Activated CD8-positive, alpha-beta memory T cell treated with anti-CD3 and anti-CD28 coated beads for 36 hours (primary cell): ENCODE data around the gene NAT10. TPM values are rescaled to one million over a fixed set of nuclear protein-coding genes. Genes with fewer than 3 reads are reported as not detected.
"Not testable (repeated sequence)": the region's sequence is repeated elsewhere in the genome, so short reads cannot be mapped to it uniquely, and the experiment has no call there.

Experiments
- CTCF ChIA-PET: fragments of 350-600 bp; sonication (Branson Sonifier 250); formaldehyde crosslinking; loops from one replicate; lab custom pipeline; 2021; ENCODE audit warnings: antibody characterized with exemption; lab: Charles Lee
- POLR2A ChIA-PET: fragments of 350-600 bp; sonication (Branson Sonifier 250); formaldehyde crosslinking; loops from one replicate; lab custom pipeline; 2021; ENCODE audit warnings: antibody characterized with exemption; lab: Charles Lee
- total RNA-seq, 2 experiments: library from RNA; stranded (reverse); gene quantifications; one replicate each; pipeline ENCODE4 v1.2.3, GENCODE V29; 2021

NAT10 gene
- 100 to 1,000 TPM; 154 to 160 TPM for total RNA-seq

DNA sequence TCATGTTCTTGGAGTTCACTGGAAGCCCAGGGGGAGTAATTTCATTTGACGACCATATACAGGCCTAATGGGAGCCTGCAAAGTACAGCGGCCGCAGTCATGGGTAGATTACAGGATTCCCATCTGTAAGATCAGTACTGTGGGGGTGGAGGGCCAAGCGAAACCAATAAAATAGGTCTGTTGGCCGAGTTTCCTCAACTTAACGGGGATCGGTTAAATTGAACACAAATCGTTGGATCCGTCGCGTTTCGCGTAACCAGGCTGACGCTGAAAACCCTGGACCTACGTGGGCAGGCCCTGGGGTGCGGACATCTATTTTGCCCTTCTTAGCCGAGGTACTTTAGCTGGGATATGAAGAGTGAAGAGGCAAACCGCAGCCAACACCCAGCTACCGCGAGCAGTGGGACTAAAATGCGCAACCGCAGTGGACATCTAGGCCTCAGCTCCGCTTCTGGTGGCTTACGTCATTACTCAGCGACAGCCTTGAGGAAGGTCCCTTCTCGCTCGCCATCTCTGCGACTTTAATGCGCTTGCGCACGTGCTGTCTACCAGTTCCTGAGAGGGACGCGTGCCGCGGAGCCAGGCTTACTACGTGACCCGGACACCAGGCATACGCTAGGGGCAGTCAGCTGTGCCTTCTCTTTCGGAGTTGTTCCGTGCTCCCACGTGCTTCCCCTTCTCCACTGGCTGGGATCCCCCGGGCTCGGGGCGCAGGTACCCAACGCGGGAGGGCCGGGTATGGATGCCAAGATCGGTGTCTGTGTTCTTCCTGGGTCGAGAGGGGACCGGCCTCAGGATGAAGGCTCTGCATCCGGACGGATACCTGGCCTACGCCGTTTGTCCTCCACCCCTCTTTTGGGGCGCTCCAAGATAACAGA is at the start of gene NAT10:
TSS of gene NAT10 (plus strand) at position 551 of the 878 bp plus-strand sequence. CDS start 2,597 bp downstream, outside the sequence.
- ChIA-PET CTCF (interaction anchor here (0.7 to 2.3 kb wide), 7 partner anchors 10 to 253 kb away, joined by 3 to 6 read pairs (median 4); partner anchors contain the start of gene CAPRIN1), POLR2A (interaction anchor here (0.5 to 4.0 kb wide), 7 partner anchors 17 to 253 kb away, joined by 3 to 27 read pairs (median 3); partner anchors contain the start of genes ABTB2 and CAPRIN1)

DNA sequence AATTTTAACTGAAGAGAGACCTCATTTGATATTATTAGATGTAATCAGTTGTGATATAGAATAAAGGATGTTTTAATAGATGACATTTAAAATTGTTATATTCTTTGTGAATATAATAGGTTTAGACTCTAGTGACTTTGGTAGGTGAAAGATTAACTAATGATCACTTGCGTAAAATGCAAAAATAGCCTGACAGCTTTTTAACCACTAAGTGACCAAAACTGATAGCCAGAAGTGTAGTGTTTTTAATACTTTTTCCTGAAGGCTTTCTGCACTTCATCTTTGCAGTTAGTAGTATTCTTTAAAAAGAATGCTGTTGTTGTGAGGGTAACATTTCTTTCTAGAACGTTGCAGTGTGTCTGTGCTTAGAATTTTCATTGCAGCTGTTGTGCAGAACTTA is 48.8 kb upstream of the NAT10 start:
- POLR2A ChIA-PET, result no interaction called here
- CTCF ChIA-PET, result no interaction called here

DNA sequence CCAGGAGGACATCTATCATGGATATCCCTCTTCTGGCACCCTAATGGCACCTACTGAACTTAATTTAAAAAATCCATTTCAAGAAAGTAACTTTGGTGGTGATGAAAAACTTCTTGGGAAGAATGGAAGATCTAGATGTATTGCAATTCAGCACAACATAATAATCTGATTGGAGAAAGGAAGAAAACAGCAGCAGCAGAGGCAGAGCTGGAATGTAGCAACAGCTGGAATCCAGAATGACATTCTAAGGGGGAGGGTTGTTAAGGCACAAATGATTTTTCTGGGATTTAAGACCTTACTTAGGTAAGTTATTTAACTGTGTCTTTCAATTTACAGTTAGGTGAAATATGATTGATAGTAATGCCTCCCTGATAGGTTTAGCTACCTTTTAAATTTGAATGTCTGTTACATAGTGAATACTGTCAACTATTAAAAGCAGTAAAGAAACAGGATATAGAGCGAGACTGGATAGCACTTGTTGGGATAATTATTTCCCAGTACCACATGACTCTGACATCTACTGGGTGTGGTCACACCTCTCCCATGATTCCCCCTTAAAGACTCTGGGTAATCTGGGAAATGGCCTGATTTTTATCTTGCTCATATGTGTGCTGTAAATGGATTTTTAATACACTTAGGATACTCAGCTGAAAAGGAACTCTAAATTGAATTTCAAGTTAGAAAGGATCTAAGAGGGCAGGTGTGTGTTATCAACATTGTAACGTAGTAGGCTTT is 42.2 kb upstream of the NAT10 start:
- CTCF ChIA-PET, result no interaction called here
- POLR2A ChIA-PET, result no interaction called here

DNA sequence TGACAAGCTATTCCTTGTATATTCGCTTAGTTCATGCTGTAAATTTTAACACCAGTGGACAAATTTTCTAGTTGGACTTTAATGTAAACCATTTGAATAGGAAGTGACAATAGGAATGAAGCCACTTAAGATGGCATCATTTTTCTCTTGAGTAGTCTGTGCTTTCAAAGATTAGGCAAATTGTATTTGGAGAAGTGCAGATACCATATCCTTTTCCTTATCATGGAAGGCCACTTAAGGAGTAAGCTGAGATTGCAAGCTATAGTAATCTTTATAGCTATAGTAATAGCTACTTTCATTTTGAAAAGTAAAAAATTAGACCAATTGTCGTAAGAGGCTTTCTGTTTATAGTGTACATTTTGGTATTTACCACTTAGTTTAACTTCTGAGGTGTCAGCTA is 41.1 kb upstream of the NAT10 start:
- ChIA-PET POLR2A (no interaction called here), CTCF (interaction anchor here (0.7 kb wide), 1 partner anchor 41 kb away, joined by 3 read pairs; the partner anchor contains the start of gene NAT10)

DNA sequence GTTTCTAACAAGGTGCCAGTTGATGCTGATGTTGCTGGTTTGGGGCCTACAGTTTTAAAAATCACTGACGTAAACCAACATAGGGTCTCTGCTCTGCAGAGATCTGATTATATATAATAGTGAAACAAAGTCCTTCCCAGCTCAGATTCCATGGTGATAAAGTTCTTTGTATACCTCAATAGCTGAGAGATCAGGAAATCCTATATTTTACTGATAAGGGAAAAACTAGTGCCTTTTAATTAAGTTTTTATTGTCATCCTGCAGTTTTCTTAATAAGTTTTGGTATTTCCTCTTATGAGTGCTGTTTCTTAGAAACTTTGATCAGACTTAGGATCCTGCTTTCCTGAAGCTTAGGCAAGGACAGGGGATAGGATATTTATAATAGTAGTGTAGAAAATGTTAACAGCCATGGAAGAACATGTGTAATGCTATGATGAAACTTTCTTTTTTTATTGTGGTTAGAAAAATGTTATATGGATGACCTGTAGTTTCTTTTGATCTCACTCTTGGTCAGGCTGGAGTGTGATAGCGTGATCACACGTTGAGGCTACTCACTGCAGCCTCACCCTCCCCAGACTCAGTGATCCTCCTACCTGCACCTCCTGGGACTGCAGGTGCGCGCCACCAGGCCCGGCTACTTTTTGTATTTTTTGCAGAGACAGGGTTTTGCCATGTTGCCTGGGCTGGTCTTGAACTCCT is 39.8 kb upstream of the NAT10 start:
- CTCF ChIA-PET, result interaction anchor here (1.8 kb wide), 1 partner anchor 23 kb away, joined by 3 read pairs; no protein-coding TSS in a partner anchor
- POLR2A ChIA-PET, result interaction anchor here (0.6 kb wide), 2 partner anchors 86 to 329 kb away, joined by 3 to 4 read pairs; no protein-coding TSS in a partner anchor

DNA sequence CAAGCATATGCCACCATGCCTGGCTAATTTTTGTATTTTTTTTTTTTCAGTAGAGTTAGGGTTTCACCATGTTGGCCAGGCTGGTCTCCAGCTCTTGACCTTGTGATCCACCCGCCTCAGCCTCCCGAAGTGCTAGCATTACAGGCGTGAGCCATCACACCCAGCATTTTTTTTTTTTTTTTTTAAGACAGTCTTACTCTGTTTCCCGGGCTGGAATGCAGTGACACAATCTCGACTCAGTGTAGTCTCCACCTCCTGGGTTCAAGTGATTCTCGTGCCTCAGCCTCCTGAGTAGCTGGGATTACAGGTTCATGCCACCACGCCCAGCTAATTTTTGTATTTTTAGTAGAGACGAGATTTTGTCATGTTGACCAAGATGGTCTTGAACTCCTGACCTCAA is 38.7 kb upstream of the NAT10 start:
- POLR2A ChIA-PET, result interaction anchor here (0.6 to 0.7 kb wide), 2 partner anchors 23 to 946 kb away, joined by 3 to 5 read pairs; no protein-coding TSS in a partner anchor

DNA sequence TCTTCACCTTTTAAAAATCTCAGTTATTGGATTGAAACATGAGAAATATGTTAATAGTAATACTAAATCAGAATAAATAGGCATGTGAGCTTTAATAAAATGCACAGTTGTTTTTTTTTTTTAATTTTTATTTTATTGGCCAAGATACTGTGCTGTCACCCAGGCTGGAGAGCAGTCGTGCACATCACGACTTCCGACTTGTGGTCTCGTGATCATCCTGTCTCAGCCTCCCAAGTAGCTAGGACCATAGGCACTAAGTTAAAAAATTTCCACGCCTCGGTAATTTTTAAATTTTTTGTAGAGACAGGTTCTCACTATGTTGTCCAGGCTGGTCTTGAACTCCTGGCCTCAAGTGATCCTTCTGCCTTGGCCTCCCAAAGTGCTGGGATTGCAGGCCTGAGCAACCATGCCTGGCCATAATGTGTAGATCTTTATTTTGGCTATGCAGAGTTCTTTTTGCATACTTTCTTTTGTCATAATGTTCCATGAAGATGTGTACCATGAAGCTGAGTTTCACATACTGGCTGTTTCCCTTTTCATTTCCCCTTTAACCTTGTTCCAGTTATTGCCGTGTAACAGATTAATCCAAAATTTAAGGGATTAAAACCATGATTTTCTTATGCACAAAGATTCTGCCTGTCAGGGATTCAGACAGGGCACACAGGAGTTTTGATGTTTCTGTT is 37.9 kb upstream of the NAT10 start:
- POLR2A ChIA-PET, result interaction anchor here (0.6 kb wide), 1 partner anchor 22 kb away, joined by 3 read pairs; no protein-coding TSS in a partner anchor

More for the DNA sequence above, 38.7 kb upstream of the NAT10 start:
- CTCF ChIA-PET, result interaction anchor here (1.8 kb wide), 1 partner anchor 22 kb away, joined by 3 read pairs; no protein-coding TSS in a partner anchor

DNA sequence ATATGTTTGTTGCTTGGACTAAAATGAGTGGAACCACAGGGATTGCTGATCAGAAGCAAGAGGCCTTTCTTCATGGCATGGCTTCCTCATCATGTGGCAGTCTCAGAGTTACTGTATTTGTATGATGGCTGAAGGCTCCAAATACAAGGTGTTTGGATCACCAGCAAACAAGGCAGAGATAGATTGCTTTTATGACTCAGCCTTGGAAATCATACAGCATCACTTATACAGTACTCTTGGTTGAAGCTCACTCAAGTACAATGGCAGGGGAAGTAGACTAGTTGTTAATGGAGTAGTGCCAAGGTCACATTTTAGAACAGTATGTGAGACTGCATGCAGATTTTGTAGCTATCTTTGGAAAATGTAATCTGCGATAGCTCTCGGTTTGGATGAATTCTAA is 37.3 kb upstream of the NAT10 start:
- ChIA-PET POLR2A (no interaction called here), CTCF (interaction anchor here (1.5 kb wide), 1 partner anchor 17 kb away, joined by 3 read pairs; the partner anchor contains the start of gene CAPRIN1)

More for the DNA sequence above, 37.9 kb upstream of the NAT10 start:
- CTCF ChIA-PET, result interaction anchor here (1.5 kb wide), 1 partner anchor 16 kb away, joined by 3 read pairs; the partner anchor contains the start of gene CAPRIN1

DNA sequence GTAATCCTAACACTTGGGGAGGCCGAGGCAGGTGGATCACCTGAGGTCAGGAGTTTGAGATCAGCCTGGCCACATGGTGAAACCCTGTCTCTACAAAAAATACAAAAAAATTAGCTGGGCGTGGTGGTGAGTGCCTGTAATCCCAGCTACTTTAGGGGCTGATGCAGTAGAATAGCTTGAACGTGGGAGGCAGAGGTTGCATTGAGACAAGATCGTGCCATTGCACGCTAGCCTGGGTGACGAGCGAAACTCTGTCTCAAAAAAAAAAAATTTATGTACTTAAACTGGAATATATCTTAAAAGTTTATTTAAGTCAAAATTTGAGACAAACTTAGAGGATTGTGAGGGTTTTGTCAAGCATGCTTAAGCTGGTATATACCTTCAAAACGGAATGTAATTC is 34.1 kb upstream of the NAT10 start:
- POLR2A ChIA-PET, result interaction anchor here (0.6 kb wide), 1 partner anchor 70 kb away, joined by 3 read pairs; no protein-coding TSS in a partner anchor
- CTCF ChIA-PET, result not testable (repeated sequence)

DNA sequence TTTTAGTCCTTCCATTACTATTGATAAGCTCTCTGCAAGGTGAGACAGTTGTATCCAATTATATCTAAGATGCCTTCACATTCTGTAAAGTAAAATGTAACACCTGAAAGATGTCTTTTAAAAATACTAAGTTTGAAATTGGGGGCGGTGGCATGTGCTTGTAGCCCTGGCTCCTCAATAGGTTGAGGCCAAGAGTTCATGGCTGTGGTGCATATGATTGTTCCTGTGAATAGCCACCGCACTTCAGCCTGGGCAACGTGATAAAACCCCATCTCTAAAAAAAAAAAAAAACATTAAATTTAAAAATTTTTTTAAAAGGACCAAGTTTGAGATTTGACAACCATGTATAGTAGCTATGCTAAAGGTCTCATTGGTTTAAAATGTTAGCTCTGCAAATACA is 33.4 kb upstream of the NAT10 start:
- CTCF ChIA-PET, result no interaction called here

DNA sequence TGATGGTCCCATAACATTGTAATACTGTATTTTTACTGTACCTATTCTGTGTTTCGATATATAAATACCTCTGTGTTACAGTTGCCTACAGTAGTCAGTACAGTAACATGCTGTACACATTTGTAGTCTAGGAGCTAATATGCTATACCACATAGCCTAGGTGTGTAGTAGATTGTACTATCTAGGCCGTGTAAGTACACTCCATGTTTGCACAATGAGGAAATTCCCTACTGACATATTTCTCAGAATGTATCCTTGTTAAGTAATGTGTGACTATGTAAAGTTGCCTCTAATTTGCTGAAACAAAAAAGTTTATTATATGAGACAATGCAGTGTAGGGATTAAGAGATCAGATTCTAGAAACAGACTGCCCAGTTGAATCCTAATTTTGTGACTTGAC is 32.6 kb upstream of the NAT10 start:
- ChIA-PET POLR2A (no interaction called here), CTCF (no interaction called here)

More for the DNA sequence above, 33.4 kb upstream of the NAT10 start:
- POLR2A ChIA-PET, result no interaction called here

DNA sequence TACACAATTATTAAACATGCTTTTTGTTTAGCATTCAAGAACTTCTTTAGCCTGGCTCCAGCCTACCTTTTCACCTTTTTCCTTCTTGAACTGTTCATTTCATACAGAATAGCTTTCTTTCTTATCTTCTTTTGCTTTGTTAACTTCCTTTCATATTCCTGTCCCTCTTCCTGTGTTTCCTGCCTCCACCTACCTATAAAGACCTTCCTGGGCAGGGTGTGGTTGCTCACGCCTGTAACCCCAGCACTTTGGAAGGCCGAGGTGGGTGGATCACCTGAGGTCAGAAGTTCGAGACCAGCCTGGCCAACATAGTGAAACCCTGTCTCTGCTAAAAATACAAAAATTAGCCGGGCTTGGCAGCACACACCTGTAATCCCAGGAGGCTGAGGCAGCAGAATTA is 31.0 kb upstream of the NAT10 start:
- POLR2A ChIA-PET, result interaction anchor here (0.6 to 1.0 kb wide), 2 partner anchors 14 to 31 kb away, joined by 3 read pairs; partner anchors contain the start of gene NAT10
- CTCF ChIA-PET, result interaction anchor here (1.2 kb wide), 1 partner anchor 14 kb away, joined by 3 read pairs; no protein-coding TSS in a partner anchor

DNA sequence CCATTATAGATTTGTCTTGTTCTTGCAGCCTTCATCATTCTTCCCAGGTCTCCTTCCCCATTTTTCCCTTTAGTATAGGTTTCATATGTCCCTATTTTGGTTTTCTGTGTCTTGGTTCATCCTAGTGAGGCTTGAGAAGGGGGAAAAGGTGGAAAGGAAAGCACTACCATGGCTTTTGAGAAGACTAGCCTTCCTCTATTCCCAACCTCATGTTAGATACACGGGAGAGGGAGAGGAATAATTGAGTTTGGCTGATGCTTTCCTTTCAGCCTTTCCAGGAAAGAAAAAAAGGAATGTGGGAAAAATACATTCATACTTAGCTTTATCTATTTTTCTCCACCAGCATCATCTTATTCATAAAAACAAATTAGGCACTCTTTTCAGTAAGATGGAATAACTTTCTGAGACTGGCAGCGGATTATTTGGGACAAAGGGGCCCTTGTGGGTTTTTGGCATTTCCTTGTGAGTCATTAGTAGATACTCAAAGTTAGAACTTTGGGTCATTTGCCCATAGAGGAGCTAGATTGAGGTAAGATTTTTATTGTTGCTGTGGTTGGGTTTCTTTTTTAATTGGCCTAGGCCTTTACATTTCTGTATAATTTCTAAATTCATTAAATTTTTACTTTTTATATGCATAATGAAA is 30.1 kb upstream of the NAT10 start:
- POLR2A ChIA-PET, result no interaction called here
- CTCF ChIA-PET, result interaction anchor here (0.6 kb wide), 1 partner anchor 66 kb away, joined by 3 read pairs; no protein-coding TSS in a partner anchor

DNA sequence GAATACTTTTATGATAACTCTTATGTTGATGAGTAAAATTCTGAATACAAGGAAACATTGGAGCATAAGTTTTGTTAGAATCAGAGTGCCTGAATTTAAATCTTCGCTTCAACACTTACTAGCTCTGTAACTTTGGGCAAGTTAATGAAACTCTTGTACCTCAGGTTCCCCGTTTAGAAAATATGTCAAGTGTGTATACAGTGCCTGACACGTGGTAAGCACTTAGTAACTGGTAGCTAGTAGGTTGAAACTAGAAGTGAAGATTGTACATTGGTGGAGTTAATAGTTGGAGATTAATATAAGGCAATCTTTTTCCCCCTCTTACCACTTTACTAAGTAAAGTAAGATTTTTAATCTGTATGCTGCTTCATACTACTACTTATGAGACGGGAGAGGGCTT is 24.8 kb upstream of the NAT10 start:
- CTCF ChIA-PET, result interaction anchor here (0.6 kb wide), 1 partner anchor 282 kb away, joined by 3 read pairs; no protein-coding TSS in a partner anchor
- POLR2A ChIA-PET, result interaction anchor here (0.7 kb wide), 1 partner anchor 56 kb away, joined by 3 read pairs; no protein-coding TSS in a partner anchor

DNA sequence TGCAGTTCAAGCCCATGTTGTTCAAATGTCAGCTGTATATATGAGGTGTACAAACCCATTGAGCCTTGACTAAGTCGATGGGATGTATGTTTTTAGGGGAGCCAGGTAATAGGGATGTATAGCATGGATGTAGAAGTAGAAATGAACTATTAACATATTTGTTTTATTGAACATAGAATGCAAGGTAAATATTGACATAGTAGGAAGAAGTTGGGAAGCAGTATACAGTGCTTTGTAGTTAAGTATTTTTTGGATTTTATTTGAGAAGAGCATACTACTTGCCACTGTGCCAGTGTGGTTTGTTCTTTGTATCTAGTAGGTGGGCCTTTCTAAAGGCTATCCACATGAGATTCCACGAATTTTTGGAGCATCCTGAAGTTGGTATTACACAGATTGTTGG is 20.8 kb upstream of the NAT10 start:
- POLR2A ChIA-PET, result no interaction called here
- CTCF ChIA-PET, result no interaction called here

DNA sequence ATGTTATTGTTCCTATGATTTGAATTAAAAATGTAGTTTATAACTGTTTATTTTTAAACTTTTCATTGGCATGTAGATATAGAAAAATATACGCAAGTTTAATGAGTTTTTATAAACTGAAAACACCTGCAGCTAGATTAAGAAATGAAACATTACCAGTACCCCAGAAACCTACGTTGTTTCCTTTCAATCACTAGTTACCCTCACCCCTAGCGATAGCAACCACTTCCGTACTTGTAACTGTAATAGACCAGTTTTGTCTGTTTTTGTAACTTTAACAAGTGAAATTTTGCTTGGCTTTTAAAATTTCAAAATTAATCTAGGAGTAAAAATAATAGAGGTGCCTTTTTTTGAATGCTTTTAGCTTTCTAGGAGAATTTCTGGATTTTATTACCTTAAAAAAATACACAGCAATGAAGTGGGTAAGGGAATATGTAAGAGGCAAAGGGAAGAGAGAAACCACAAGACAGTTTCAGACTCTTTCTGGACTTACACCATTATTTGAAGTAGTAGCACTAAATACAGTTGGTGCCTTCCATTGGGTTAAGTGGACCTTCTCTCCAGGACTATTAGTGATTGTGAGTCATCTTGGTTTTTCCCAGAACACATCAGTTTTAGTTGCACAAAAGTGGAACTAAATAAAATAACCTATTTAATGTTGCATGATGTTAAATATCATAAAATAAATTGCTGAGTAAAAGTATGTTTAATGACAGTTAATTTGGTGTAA is 18.7 kb upstream of the NAT10 start:
- ChIA-PET POLR2A (no interaction called here), CTCF (interaction anchor here (0.6 kb wide), 1 partner anchor 241 kb away, joined by 3 read pairs; no protein-coding TSS in a partner anchor)

DNA sequence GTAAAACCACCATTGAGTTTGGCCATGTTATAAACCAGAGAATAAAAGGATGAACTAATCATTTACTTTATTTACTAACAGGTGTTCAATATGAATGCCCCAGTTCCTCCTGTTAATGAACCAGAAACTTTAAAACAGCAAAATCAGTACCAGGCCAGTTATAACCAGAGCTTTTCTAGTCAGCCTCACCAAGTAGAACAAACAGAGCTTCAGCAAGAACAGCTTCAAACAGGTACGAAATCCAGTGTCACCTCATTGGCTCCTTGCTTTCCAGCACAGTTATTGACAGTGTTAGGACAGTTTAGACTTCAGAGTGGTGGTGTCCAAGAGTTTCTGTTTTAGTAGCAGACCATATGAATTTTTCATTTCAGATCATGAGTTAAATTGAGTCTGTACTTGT is 13.6 kb upstream of the NAT10 start:
- POLR2A ChIA-PET, result no interaction called here
- CTCF ChIA-PET, result no interaction called here
